ENCODE results near the gene NFYA.

DNA sequence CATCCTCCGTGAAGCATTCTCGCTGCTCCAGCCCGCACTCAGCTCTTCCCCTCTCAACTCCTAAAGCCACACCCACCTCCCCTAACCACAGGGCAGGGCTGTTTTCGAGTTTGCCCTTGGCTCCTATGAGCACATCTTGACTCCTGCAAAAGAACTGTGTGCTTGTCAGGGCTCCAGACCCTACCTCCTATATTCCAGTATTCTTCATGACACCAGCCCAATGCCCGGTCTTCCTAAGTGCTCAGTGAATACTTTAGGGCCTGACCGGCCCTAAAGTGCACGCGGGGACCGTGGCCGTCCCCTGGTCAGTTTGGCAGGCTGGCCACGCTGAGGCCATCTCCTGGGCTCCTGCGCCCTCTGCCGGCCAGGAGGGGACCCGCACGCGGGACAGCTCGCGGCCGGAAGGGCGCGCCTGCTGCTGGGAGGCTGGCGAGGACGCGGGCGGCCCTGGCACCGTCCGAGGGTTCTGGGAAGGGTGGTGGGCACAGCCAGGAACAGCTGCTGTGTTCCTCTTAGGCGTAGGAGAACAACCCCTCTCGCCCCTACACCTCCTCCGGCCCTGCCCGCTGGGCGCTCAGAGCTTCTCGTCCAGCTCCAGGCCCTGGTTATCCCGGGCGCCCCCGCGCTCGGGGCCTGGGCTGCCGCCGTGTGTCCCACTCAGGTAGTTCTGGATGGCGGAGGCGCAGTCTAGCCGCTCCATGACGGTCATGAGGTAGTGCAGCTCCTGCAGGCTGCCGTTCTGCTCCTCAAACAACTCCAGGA, 44.8 kb upstream of the NFYA start:
- TF ChIP-seq EZH2 (IDR thresholded peaks at IDR 0.05; ENCODE audit: low read depth), result no peak
- TF ChIP-seq, protein P1, sequence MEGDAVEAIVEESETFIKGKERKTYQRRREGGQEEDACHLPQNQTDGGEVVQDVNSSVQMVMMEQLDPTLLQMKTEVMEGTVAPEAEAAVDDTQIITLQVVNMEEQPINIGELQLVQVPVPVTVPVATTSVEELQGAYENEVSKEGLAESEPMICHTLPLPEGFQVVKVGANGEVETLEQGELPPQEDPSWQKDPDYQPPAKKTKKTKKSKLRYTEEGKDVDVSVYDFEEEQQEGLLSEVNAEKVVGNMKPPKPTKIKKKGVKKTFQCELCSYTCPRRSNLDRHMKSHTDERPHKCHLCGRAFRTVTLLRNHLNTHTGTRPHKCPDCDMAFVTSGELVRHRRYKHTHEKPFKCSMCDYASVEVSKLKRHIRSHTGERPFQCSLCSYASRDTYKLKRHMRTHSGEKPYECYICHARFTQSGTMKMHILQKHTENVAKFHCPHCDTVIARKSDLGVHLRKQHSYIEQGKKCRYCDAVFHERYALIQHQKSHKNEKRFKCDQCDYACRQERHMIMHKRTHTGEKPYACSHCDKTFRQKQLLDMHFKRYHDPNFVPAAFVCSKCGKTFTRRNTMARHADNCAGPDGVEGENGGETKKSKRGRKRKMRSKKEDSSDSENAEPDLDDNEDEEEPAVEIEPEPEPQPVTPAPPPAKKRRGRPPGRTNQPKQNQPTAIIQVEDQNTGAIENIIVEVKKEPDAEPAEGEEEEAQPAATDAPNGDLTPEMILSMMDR (conservative IDR thresholded peaks at IDR 0.05), result peak; percentile 97
